ENCODE measurements around the gene TSHZ2. TPM values are rescaled to one million over a fixed set of nuclear protein-coding genes. Genes with fewer than 3 reads are reported as not detected.

Gene TSHZ2
- total and polyA plus RNA-seq, 9 of the 15 experiments (the other 6 are each of a cell fraction or from before 2014, with no cell fraction given): 0.03 to 0.20 (median 0.05) TPM; not detected in 4

GRCh38 chr20:52971498-52972189 is 514 bp upstream of the TSHZ2 start:
- no peak for TF ChIP-seq ILF3 (IDR thresholded peaks at IDR 0.05; ENCODE audit: borderline replicate concordance)
- TF ChIP-seq TRIM24 (IDR thresholded peaks at IDR 0.05): no peak
- no peak for TF ChIP-seq ARNT (IDR thresholded peaks at IDR 0.05)
- TF ChIP-seq SP1 (CRISPR knock-in tag; IDR thresholded peaks at IDR 0.05): no peak
- TF ChIP-seq DLX4 (CRISPR knock-in tag; IDR thresholded peaks at IDR 0.05): no peak
- TF ChIP-seq ZNF121 (CRISPR knock-in tag; conservative IDR thresholded peaks at IDR 0.05): no peak
- TF ChIP-seq ATF4 (CRISPR knock-in tag; IDR thresholded peaks at IDR 0.05): no peak
- Histone ChIP-seq H3K36me3 (ENCODE audit: control insufficient read depth, insufficient read depth, low read length) (no peaks in the 10 kb centered on the region), H3K9me3 (replicated peaks; ENCODE audit: control insufficient read depth, insufficient read depth, low read depth, low read length) (no peaks in the 10 kb centered on the region), H2AFZ (ENCODE audit: low read depth, low read length) (no peak overlapping the region), H3K4me3 (no peak overlapping the region), H3K27me3 (ENCODE audit: control insufficient read depth in 2 of 2, insufficient read depth in 2 of 2, low read length in 2 of 2) (peaks cover 3 to 17% of the 10 kb centered on the region in 2 experiments; a peak in 4 of 5 replicates), H3K4me2 (ENCODE audit: insufficient read depth, low read length) (no peak overlapping the region), H3K9me1 (ENCODE audit: control insufficient read depth, insufficient read depth, low read length) (no peaks in the 10 kb centered on the region), H4K20me1 (replicated peaks; ENCODE audit: control insufficient read depth, insufficient read depth, low read length) (no peaks in the 10 kb centered on the region), H3K79me2 (ENCODE audit: control insufficient read depth, insufficient read depth, low read length) (no peaks in the 10 kb centered on the region), H3K4me1 (replicated peaks in 1 of 2; ENCODE audit: control insufficient read depth in 2 of 2, insufficient read depth in 2 of 2, low read length in 2 of 2) (peaks cover 0 to 9% of the 10 kb centered on the region in 2 experiments; a peak in 2 of 5 replicates), H3K9ac (ENCODE audit: insufficient read depth in 1 of 2, low read depth in 2 of 2, low read length in 2 of 2) (no peak overlapping the region), H3K27ac (ENCODE audit: extremely low read depth, low read depth, low read length) (no peak overlapping the region)
- ChIA-PET CTCF (ENCODE audit: low intra/inter-chr PET ratio) (no interaction called here), POLR2A (no interaction called here)
- intact Hi-C loops (cut with micrococcal nuclease): no loop called here
- DNase-seq (ENCODE audit: extremely low read depth in 1 of 4, low spot score in 3 of 4) (no peak), ATAC-seq (no peak), FAIRE-seq (no peak)
- no TSS peak for BruUV-seq (replicated peaks)
- in situ Hi-C loops (cut with MboI): no loop called here
- 6% methylated on average over 3 of the region's 16 CpGs for WGBS (ENCODE audit: insufficient coverage, low coverage, missing lambda C conversion rate)
